GM18511 (cell line): ENCODE results near the gene TGFBR3.

Experiments
- ATAC-seq: cut with Tn5 transposase; IDR thresholded peaks from one replicate; pipeline ENCODE4 v1.9.1; 2021; ENCODE audit warnings: mild to moderate bottlenecking, moderate library complexity; ENCODE audit not compliant: unreplicated experiment

TGFBR3 gene

GRCh38 chr1:91764471-91765115 is 121.4 kb downstream of the TGFBR3 start:
- ATAC-seq, result no peak

- no peak for ATAC-seq
Measured at GRCh38 chr1:91763252-91763651, 122.7 kb downstream of the TGFBR3 start.

GRCh38 chr1:91761295-91761721 is 124.6 kb downstream of the TGFBR3 start:
- ATAC-seq, result no peak

GRCh38 chr1:91760512-91760911 is 125.4 kb downstream of the TGFBR3 start:
- ATAC-seq, result no peak

- ATAC-seq, result no peak
Measured at GRCh38 chr1:91759076-91759475, 126.9 kb downstream of the TGFBR3 start.

GRCh38 chr1:91757763-91758460 is 128.0 kb downstream of the TGFBR3 start:
- ATAC-seq, result no peak

GRCh38 chr1:91755702-91756287 is 130.2 kb downstream of the TGFBR3 start:
- ATAC-seq, result no peak

- no peak for ATAC-seq
Measured at GRCh38 chr1:91754816-91755580, 131.0 kb downstream of the TGFBR3 start.

- ATAC-seq, result peak; percentile 75
Measured at GRCh38 chr1:91754348-91754747, 131.6 kb downstream of the TGFBR3 start.

- peak; percentile 33 for ATAC-seq
Measured at GRCh38 chr1:91753878-91754277, 132.1 kb downstream of the TGFBR3 start.

- ATAC-seq, result peak; percentile 68
Measured at GRCh38 chr1:91752324-91752723, 133.6 kb downstream of the TGFBR3 start.

GRCh38 chr1:91751275-91751674 is 134.7 kb downstream of the TGFBR3 start:
- no peak for ATAC-seq

- no peak for ATAC-seq
Measured at GRCh38 chr1:91750398-91750996, 135.5 kb downstream of the TGFBR3 start.

GRCh38 chr1:91749788-91750231 is 136.1 kb downstream of the TGFBR3 start:
- no peak for ATAC-seq

GRCh38 chr1:91747666-91748065 is 138.3 kb downstream of the TGFBR3 start:
- no peak for ATAC-seq

- ATAC-seq, result no peak
Measured at GRCh38 chr1:91746728-91747338, 139.1 kb downstream of the TGFBR3 start.

- ATAC-seq, result no peak
Measured at GRCh38 chr1:91745640-91746373, 140.1 kb downstream of the TGFBR3 start.

- ATAC-seq, result no peak
Measured at GRCh38 chr1:91744953-91745639, 140.9 kb downstream of the TGFBR3 start.

GRCh38 chr1:91742848-91743292 is 143.1 kb downstream of the TGFBR3 start:
- no peak for ATAC-seq
